Tibial nerve (tissue), 4 donors: ENCODE data around the gene SLX4IP.

Source experiments
- EP300 ChIP-seq, 2 donors: sonication (generic); formaldehyde crosslinking; IDR thresholded peaks; one replicate each; pipeline ENCODE4 v1.6.1; 2017; ENCODE audit warnings: antibody characterized with exemption in 2 of 2, mild to moderate bottlenecking in 1 of 2
- POLR2A ChIP-seq, 2 donors: fragments of 450-650 bp; IDR thresholded peaks; one replicate each; pipeline ENCODE4 v1.6.1; 2017; ENCODE audit warnings: antibody characterized with exemption in 2 of 2, mild to moderate bottlenecking in 2 of 2, moderate library complexity in 2 of 2
- TF ChIP-seq, protein P1 (sequence below), 5 experiments: fragments of 200-600 bp in 3 of 5; fragments of 450-650 bp in 2 of 5; sonication (generic) in 3 of 5; IDR thresholded peaks; one replicate each; pipeline ENCODE4 v1.5.1; 2016 to 2019; ENCODE audit warnings: antibody characterized with exemption in 5 of 5, mild to moderate bottlenecking in 3 of 5, moderate library complexity in 2 of 5

DNA sequence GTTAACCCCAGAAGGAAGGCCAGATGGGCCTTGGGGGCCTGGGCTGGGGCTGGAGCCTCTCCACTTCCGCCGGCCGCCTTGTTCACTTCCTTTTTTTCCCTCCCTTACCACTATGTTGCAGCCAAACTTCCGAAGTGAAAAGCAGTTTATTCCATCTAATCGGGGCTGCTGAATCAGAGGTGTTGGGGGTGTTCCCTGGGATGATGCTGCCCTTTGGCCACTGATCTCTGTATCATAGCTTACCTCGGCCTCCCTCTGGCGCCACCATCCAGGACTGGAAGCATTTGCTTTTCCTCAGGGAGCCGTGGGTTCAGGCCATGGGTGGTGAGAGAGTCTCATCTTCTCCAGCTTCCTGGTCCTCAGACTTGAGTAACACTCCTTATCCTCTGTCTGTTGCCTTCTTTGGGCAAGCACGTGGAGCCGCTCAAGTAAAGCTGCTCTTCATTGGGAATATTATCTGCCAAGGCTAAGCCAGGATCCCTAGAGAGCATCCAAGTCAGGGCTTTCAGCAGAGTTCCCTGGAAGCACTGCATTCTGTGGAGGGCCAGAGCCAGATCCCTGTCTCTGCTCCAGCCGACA lies 39.6 kb downstream of the SLX4IP start:
- TF ChIP-seq POLR2A (IDR thresholded peaks at IDR 0.05) (no peak), EP300 (IDR thresholded peaks at IDR 0.05) (peak in 1 of 2 donors; percentile 37)
- TF ChIP-seq, protein P1, sequence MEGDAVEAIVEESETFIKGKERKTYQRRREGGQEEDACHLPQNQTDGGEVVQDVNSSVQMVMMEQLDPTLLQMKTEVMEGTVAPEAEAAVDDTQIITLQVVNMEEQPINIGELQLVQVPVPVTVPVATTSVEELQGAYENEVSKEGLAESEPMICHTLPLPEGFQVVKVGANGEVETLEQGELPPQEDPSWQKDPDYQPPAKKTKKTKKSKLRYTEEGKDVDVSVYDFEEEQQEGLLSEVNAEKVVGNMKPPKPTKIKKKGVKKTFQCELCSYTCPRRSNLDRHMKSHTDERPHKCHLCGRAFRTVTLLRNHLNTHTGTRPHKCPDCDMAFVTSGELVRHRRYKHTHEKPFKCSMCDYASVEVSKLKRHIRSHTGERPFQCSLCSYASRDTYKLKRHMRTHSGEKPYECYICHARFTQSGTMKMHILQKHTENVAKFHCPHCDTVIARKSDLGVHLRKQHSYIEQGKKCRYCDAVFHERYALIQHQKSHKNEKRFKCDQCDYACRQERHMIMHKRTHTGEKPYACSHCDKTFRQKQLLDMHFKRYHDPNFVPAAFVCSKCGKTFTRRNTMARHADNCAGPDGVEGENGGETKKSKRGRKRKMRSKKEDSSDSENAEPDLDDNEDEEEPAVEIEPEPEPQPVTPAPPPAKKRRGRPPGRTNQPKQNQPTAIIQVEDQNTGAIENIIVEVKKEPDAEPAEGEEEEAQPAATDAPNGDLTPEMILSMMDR (IDR thresholded peaks at IDR 0.05): no peak
